IMR-90 (cell line): ENCODE data around the gene GDPD2. TPM values are rescaled to one million over a fixed set of nuclear protein-coding genes. Genes with fewer than 3 reads are reported as not detected.

ENCODE experiments used
- ATAC-seq: fragments of 200-7000 bp; cut with Tn5 transposase; 2 replicates; pipeline ENCODE4 v1.9.1; 2020; ENCODE audit warnings: low read depth, mild to moderate bottlenecking, moderate library complexity
- BruUV-seq: library from RNA; stranded (reverse); fragments of 400-500 nt; replicated peaks from 2 replicates; lab custom pipeline; 2021; lab: Mats Ljungman, UMichigan
- CTCF ChIA-PET: fragments of 300-600 bp; formaldehyde crosslinking; extraction: SDS; loops from one replicate; lab custom pipeline; 2021; ENCODE audit warnings: antibody characterized with exemption; lab: Yijun Ruan, JAX
- POLR2A ChIA-PET: fragments of 300-600 bp; sonication (Branson Sonifier 250); formaldehyde crosslinking; loops from one replicate; lab custom pipeline; 2022; ENCODE audit warnings: antibody characterized with exemption; ENCODE audit not compliant: unreplicated experiment; lab: Charles Lee
- DNase-seq: peaks from one replicate; pipeline ENCODE4 v3.0.0; 2013
- H2AFZ ChIP-seq: replicated peaks from 2 replicates; pipeline ENCODE3; 2013; ENCODE audit warnings: low read length, mild to moderate bottlenecking; ENCODE audit not compliant: poor library complexity
- H2AK5ac ChIP-seq: 2 replicates; pipeline ENCODE4 v1.6.1; 2013; ENCODE audit warnings: low read depth, low read length, inconsistent platforms
- H2AK9ac ChIP-seq: replicated peaks from 2 replicates; pipeline ENCODE3; 2013; ENCODE audit warnings: mild to moderate bottlenecking, low read depth, low read length, moderate library complexity; ENCODE audit not compliant: poor library complexity
- H2BK120ac ChIP-seq: 2 replicates; pipeline ENCODE4 v1.6.1; 2013; ENCODE audit warnings: low read depth, low read length, inconsistent platforms
- H2BK15ac ChIP-seq: 3 replicates; pipeline ENCODE4 v1.6.1; 2013; ENCODE audit warnings: low read depth, low read length, inconsistent platforms
- H2BK20ac ChIP-seq: 2 replicates; pipeline ENCODE4 v1.6.1; 2013; ENCODE audit warnings: low read depth, mild to moderate bottlenecking, inconsistent platforms, low read length, moderate library complexity
- H2BK5ac ChIP-seq: 2 replicates; pipeline ENCODE4 v1.6.1; 2013; ENCODE audit warnings: mild to moderate bottlenecking, low read depth, low read length, inconsistent platforms; ENCODE audit not compliant: poor library complexity, severe bottlenecking
- H3K14ac ChIP-seq: replicated peaks from 2 replicates; pipeline ENCODE4 v1.6.1; 2013; ENCODE audit warnings: low read depth, low read length, inconsistent platforms
- H3K18ac ChIP-seq: 2 replicates; pipeline ENCODE4 v1.6.1; 2013; ENCODE audit warnings: low read depth, low read length, control low read depth
- H3K23ac ChIP-seq: 2 replicates; pipeline ENCODE4 v1.6.1; 2013; ENCODE audit warnings: low read depth, low read length, inconsistent platforms
- H3K27ac ChIP-seq: 2 replicates; pipeline ENCODE4 v1.5.1; 2013; ENCODE audit warnings: mild to moderate bottlenecking, control low read depth, low read length; ENCODE audit not compliant: insufficient read depth
- H3K27me3 ChIP-seq: 2 replicates; pipeline ENCODE4 v1.6.1; 2013; ENCODE audit warnings: low read length; ENCODE audit not compliant: control insufficient read depth, insufficient read depth
- H3K36me3 ChIP-seq: 2 replicates; pipeline ENCODE4 v1.6.1; 2013; ENCODE audit warnings: low read length, mixed read lengths; ENCODE audit not compliant: control insufficient read depth, insufficient read depth
- H3K4ac ChIP-seq: 2 replicates; pipeline ENCODE4 v1.6.1; 2013; ENCODE audit warnings: low read depth, low read length, inconsistent platforms
- H3K4me1 ChIP-seq: 2 replicates; pipeline ENCODE4 v1.6.1; 2013; ENCODE audit warnings: low read length, mixed read lengths; ENCODE audit not compliant: control insufficient read depth, insufficient read depth
- H3K4me2 ChIP-seq: 2 replicates; pipeline ENCODE4 v1.6.1; 2013; ENCODE audit warnings: low read depth, mild to moderate bottlenecking, control low read depth, low read length, moderate library complexity
- H3K4me3 ChIP-seq: 2 replicates; pipeline ENCODE4 v1.5.1; 2013; ENCODE audit warnings: low read depth, mild to moderate bottlenecking, control low read depth, low read length, moderate library complexity; ENCODE audit not compliant: insufficient read depth
- H3K56ac ChIP-seq: 2 replicates; pipeline ENCODE4 v1.6.1; 2013; ENCODE audit warnings: low read length, inconsistent platforms; ENCODE audit not compliant: insufficient read depth; ENCODE audit errors: extremely low read depth
- H3K79me1 ChIP-seq, 2 experiments: 2 replicates each; pipeline ENCODE4 v1.6.1; 2013; ENCODE audit warnings: low read length in 2 of 2, inconsistent platforms in 1 of 2, low read depth in 1 of 2
- H3K9ac ChIP-seq: 2 replicates; pipeline ENCODE4 v1.6.1; 2013; ENCODE audit warnings: low read depth, low read length, control low read depth
- H3K9me1 ChIP-seq: 2 replicates; pipeline ENCODE4 v1.6.1; 2013; ENCODE audit warnings: low read length, inconsistent platforms; ENCODE audit not compliant: insufficient read depth
- H3K9me3 ChIP-seq: 2 replicates; pipeline ENCODE4 v1.6.1; 2013; ENCODE audit warnings: low read length; ENCODE audit not compliant: control insufficient read depth, insufficient read depth
- H4K20me1 ChIP-seq: 2 replicates; pipeline ENCODE4 v1.6.1; 2013; ENCODE audit warnings: low read length, inconsistent platforms; ENCODE audit not compliant: insufficient read depth
- H4K5ac ChIP-seq: 2 replicates; pipeline ENCODE4 v1.6.1; 2013; ENCODE audit warnings: mild to moderate bottlenecking, low read depth, low read length, control low read depth
- H4K8ac ChIP-seq, 2 experiments: 2 replicates each; pipeline ENCODE4 v1.6.1; 2013; ENCODE audit warnings: low read depth in 2 of 2, low read length in 2 of 2, control low read depth in 1 of 2, inconsistent platforms in 1 of 2
- H4K91ac ChIP-seq: 2 replicates; pipeline ENCODE4 v1.6.1; 2013; ENCODE audit warnings: low read depth, low read length, inconsistent platforms; ENCODE audit not compliant: insufficient read depth
- BHLHE40 ChIP-seq: fragments of 150-350 bp; IDR thresholded peaks from 2 replicates; pipeline ENCODE4 v1.6.1; 2016; ENCODE audit warnings: mild to moderate bottlenecking, low read depth, low read length
- CEBPB ChIP-seq: IDR thresholded peaks from 2 replicates; pipeline ENCODE4 v1.6.1; 2012; ENCODE audit warnings: low read depth, low read length, improper control_type of control experiment
- CHD1 ChIP-seq: IDR thresholded peaks from 2 replicates; pipeline ENCODE4 v1.6.1; 2012; ENCODE audit warnings: low read depth, low read length, improper control_type of control experiment
- FOS ChIP-seq: fragments of 150-350 bp; IDR thresholded peaks from 2 replicates; pipeline ENCODE4 v1.6.1; 2016; ENCODE audit warnings: low read depth, low read length
- MAFK ChIP-seq: IDR thresholded peaks from 2 replicates; pipeline ENCODE4 v1.6.1; 2012; ENCODE audit warnings: low read depth, low read length, improper control_type of control experiment
- MAZ ChIP-seq: IDR thresholded peaks from 2 replicates; pipeline ENCODE4 v1.6.1; 2012; ENCODE audit warnings: low read depth, mild to moderate bottlenecking, low read length, improper control_type of control experiment, moderate library complexity, borderline replicate concordance
- MXI1 ChIP-seq: IDR thresholded peaks from 2 replicates; pipeline ENCODE4 v1.6.1; 2012; ENCODE audit warnings: low read depth, mild to moderate bottlenecking, low read length, moderate library complexity, borderline replicate concordance
- NFE2L2 ChIP-seq: fragments of 150-350 bp; IDR thresholded peaks from 2 replicates; pipeline ENCODE4 v1.6.1; 2016; ENCODE audit warnings: low read depth, mild to moderate bottlenecking, low read length
- POLR2A ChIP-seq: IDR thresholded peaks from 2 replicates; pipeline ENCODE4 v1.6.1; 2012; ENCODE audit warnings: mild to moderate bottlenecking, low read depth, low read length
- RAD21 ChIP-seq: IDR thresholded peaks from 2 replicates; pipeline ENCODE4 v1.6.1; 2012; ENCODE audit warnings: low read length, improper control_type of control experiment
- RCOR1 ChIP-seq: IDR thresholded peaks from 2 replicates; pipeline ENCODE4 v1.6.1; 2012; ENCODE audit warnings: mild to moderate bottlenecking, low read length, improper control_type of control experiment; ENCODE audit not compliant: insufficient replicate concordance
- RFX5 ChIP-seq: IDR thresholded peaks from 2 replicates; pipeline ENCODE4 v1.8.0; 2012; ENCODE audit warnings: low read depth, mild to moderate bottlenecking, low read length, moderate library complexity
- SMC3 ChIP-seq: fragments of 150-350 bp; IDR thresholded peaks from 2 replicates; pipeline ENCODE4 v1.6.1; 2016; ENCODE audit warnings: low read depth, mild to moderate bottlenecking, antibody characterized with exemption, low read length, moderate library complexity
- WGBS, 2 experiments: methylation state at CpG; one replicate each; pipeline versions ENCODE4 v1.1.5 to v1.1.7; 2013; ENCODE audit warnings: missing lambda C conversion rate in 2 of 2; ENCODE audit not compliant: insufficient read length in 1 of 2; ENCODE audit errors: extremely low coverage in 2 of 2; 5-methylcytosine and 5-hydroxymethylcytosine counted together
- dilution Hi-C: fragments of 300-500 bp; cut with HindIII; formaldehyde crosslinking; loops from one replicate; pipeline ENCODE4 v1.14.3; 2018; ENCODE audit warnings: low sequenced_read_pairs; ENCODE audit not compliant: unreplicated experiment
- in situ Hi-C: fragments of 300-500 bp; cut with MboI; formaldehyde crosslinking; loops from 3 replicates; pipeline ENCODE4 v1.14.3; 2019; ENCODE audit warnings: low sequenced_read_pairs, inconsistent platforms, mixed read lengths
- intact Hi-C: fragments of 100-400 bp; cut with micrococcal nuclease; formaldehyde crosslinking; loops from 2 replicates; pipeline ENCODE4 v1.10.0; 2022
- polyA plus RNA-seq, 3 experiments: library from polyadenylated mRNA; depleted of rRNA; stranded (reverse); fragments of >200 nt; gene quantifications; 2 replicates each; pipeline ENCODE4 v1.2.3, GENCODE V29; 2012; ENCODE audit warnings: low replicate concordance in 1 of 3
- total RNA-seq: library from RNA; depleted of rRNA; stranded (reverse); fragments of >200 nt; gene quantifications from 2 replicates; pipeline ENCODE4 v1.2.3, GENCODE V29; 2012
- TF ChIP-seq, protein P1 (sequence below): fragments of 150-350 bp; IDR thresholded peaks from 2 replicates; pipeline ENCODE4 v1.6.1; 2016; ENCODE audit warnings: low read depth, mild to moderate bottlenecking, low read length, moderate library complexity, borderline replicate concordance
- TF ChIP-seq, protein P2 (sequence below): conservative IDR thresholded peaks from 2 replicates; pipeline ENCODE4 v1.5.1; 2012; ENCODE audit warnings: mild to moderate bottlenecking, low read depth, low read length, improper control_type of control experiment
- TF ChIP-seq, protein P3 (sequence below): fragments of 150-350 bp; IDR thresholded peaks from 2 replicates; pipeline ENCODE4 v1.6.1; 2017; ENCODE audit warnings: mild to moderate bottlenecking, antibody characterized with exemption, low read length, low read depth

The GDPD2 gene
- total and polyA plus RNA-seq, 2 of the 4 experiments (the other 2 are of a cell fraction) = not detected

DNA sequence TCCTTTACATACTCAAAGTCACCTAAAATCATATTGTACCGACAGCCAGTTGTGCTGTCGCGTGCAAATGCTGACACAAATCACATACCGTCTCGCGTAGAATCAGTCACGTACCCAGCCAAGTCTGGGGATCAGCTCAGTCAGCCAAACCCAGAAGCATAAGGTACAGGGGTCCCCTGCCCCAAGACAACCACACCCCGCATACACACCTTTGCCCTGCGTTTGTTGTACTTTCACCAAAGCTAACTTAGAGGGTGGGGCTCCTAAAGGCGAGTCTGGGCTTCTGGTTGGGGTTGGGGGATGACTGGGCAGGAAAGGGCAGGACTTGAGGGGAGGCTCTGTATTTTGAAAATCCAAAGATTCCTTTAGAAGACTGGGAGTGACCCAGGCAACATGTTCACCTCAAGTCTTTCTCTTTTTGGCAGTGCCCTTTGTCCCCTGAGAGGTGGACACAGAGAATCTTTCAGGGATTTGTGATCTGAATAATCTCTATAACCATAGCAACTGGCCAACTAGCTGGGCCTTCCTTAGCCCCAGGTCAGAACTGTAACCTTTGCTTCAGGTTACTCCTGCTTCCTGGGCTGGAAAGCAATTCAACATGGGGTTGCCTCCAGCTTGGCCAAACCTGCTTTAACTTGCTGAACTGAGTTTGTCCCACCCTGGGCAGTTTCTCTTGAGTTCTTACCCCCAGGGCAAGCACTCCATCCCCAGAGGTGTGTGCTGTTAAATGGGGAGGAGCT lies 992 bp downstream of the GDPD2 start:
- dilution Hi-C loops (no loop called here), intact Hi-C loops (no loop called here), in situ Hi-C loops (no loop called here)
- no peaks in the 10 kb centered on the region for H3K9me1 ChIP-seq
- H2AK5ac ChIP-seq = no peak overlapping the region
- H3K23ac ChIP-seq = no peak overlapping the region
- H3K4me2 ChIP-seq = no peak overlapping the region
- no peak overlapping the region for H3K14ac ChIP-seq
- no CpG with 5 or more reads among the region's 10 CpGs for WGBS, 2 experiments
- H3K4me1 ChIP-seq = no peaks in the 10 kb centered on the region
- no peak overlapping the region for H4K8ac ChIP-seq
- BruUV-seq = no TSS peak
- H2AFZ ChIP-seq = no peak overlapping the region
- no peak overlapping the region for H2BK20ac ChIP-seq
- no peak overlapping the region for H3K27ac ChIP-seq
- H3K27me3 ChIP-seq = peaks cover 6% of the 10 kb centered on the region; the same call in 1 of the 2 replicates
- no peak overlapping the region for H4K91ac ChIP-seq
- no peaks in the 10 kb centered on the region for H4K20me1 ChIP-seq
- POLR2A ChIA-PET = no interaction called here
- H3K4ac ChIP-seq = no peak overlapping the region
- H2BK5ac ChIP-seq = no peak overlapping the region
- no peak for ATAC-seq
- DNase-seq = no peak
- H3K79me1 ChIP-seq = no peaks in the 10 kb centered on the region
- CTCF ChIA-PET = no interaction called here
- H4K5ac ChIP-seq = no peak overlapping the region
- no peak overlapping the region for H3K4me3 ChIP-seq
- H3K9ac ChIP-seq = no peak overlapping the region
- H3K56ac ChIP-seq = no peak overlapping the region
- TF ChIP-seq MXI1 (no peak), CHD1 (no peak), NFE2L2 (no peak), RFX5 (no peak), FOS (no peak), SMC3 (no peak), CEBPB (no peak), BHLHE40 (no peak), MAZ (no peak), RAD21 (no peak), POLR2A (no peak), MAFK (no peak), RCOR1 (no peak)
- TF ChIP-seq, protein P1, sequence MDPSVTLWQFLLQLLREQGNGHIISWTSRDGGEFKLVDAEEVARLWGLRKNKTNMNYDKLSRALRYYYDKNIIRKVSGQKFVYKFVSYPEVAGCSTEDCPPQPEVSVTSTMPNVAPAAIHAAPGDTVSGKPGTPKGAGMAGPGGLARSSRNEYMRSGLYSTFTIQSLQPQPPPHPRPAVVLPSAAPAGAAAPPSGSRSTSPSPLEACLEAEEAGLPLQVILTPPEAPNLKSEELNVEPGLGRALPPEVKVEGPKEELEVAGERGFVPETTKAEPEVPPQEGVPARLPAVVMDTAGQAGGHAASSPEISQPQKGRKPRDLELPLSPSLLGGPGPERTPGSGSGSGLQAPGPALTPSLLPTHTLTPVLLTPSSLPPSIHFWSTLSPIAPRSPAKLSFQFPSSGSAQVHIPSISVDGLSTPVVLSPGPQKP = no peak
- TF ChIP-seq, protein P2, sequence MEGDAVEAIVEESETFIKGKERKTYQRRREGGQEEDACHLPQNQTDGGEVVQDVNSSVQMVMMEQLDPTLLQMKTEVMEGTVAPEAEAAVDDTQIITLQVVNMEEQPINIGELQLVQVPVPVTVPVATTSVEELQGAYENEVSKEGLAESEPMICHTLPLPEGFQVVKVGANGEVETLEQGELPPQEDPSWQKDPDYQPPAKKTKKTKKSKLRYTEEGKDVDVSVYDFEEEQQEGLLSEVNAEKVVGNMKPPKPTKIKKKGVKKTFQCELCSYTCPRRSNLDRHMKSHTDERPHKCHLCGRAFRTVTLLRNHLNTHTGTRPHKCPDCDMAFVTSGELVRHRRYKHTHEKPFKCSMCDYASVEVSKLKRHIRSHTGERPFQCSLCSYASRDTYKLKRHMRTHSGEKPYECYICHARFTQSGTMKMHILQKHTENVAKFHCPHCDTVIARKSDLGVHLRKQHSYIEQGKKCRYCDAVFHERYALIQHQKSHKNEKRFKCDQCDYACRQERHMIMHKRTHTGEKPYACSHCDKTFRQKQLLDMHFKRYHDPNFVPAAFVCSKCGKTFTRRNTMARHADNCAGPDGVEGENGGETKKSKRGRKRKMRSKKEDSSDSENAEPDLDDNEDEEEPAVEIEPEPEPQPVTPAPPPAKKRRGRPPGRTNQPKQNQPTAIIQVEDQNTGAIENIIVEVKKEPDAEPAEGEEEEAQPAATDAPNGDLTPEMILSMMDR = no peak
- TF ChIP-seq, protein P3, sequence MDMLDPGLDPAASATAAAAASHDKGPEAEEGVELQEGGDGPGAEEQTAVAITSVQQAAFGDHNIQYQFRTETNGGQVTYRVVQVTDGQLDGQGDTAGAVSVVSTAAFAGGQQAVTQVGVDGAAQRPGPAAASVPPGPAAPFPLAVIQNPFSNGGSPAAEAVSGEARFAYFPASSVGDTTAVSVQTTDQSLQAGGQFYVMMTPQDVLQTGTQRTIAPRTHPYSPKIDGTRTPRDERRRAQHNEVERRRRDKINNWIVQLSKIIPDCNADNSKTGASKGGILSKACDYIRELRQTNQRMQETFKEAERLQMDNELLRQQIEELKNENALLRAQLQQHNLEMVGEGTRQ = no peak
- H3K36me3 ChIP-seq = 0 out of 2 replicates have a peak, but pooled peaks cover 2% of the 10 kb centered on the region
- no peak overlapping the region for H2BK120ac ChIP-seq
- no peaks in the 10 kb centered on the region for H3K9me3 ChIP-seq
- no peak overlapping the region for H2BK15ac ChIP-seq
- H2AK9ac ChIP-seq = peak overlapping the region; percentile 59
- H3K18ac ChIP-seq = no peak overlapping the region
